ENCODE data around the gene ZSCAN5B. TPM values are rescaled to one million over a fixed set of nuclear protein-coding genes. Genes with fewer than 3 reads are reported as not detected.

The ZSCAN5B gene
- polyA plus RNA-seq, 1 donor from 2014 or later: 0.24 TPM

GRCh38 chr19:56161534-56161933 is 36.0 kb downstream of the ZSCAN5B start:
- no peaks in the 10 kb centered on the region for H4K20me1 ChIP-seq (ENCODE audit: insufficient read depth)
- no peaks in the 10 kb centered on the region for H3F3A ChIP-seq (ENCODE audit: insufficient read depth, low read length, poor library complexity, severe bottlenecking)
- H3K9me2 ChIP-seq (ENCODE audit: insufficient read depth, low read length): no peaks in the 10 kb centered on the region
- TF ChIP-seq EZH2 (IDR thresholded peaks at IDR 0.05; ENCODE audit: borderline replicate concordance, insufficient read depth, low read length, poor library complexity, severe bottlenecking): no peak
- no peak for TF ChIP-seq EP300 (conservative IDR thresholded peaks at IDR 0.05; ENCODE audit: poor library complexity, severe bottlenecking)
- TF ChIP-seq MXI1 (conservative IDR thresholded peaks at IDR 0.05; ENCODE audit: poor library complexity, severe bottlenecking): no peak
- TF ChIP-seq RAD21 (conservative IDR thresholded peaks at IDR 0.05): no peak
- TF ChIP-seq POLR2AphosphoS5 (IDR thresholded peaks at IDR 0.05): no peak
- TF ChIP-seq SMC3 (conservative IDR thresholded peaks at IDR 0.05; ENCODE audit: poor library complexity): no peak
- TF ChIP-seq REST (IDR thresholded peaks at IDR 0.05; ENCODE audit: borderline replicate concordance): no peak
- TF ChIP-seq CTCF (IDR thresholded peaks at IDR 0.05; ENCODE audit: poor library complexity, severe bottlenecking): no peak
- no peak for TF ChIP-seq TAF1 (IDR thresholded peaks at IDR 0.05; ENCODE audit: low read depth)
- H3K4me2 ChIP-seq (ENCODE audit: low read length): no peak overlapping the region
- H3K79me2 ChIP-seq (replicated peaks; ENCODE audit: insufficient read depth, low read length): no peaks in the 10 kb centered on the region
- H3K9ac ChIP-seq (ENCODE audit: low read length): no peak overlapping the region
- H3K9me3 ChIP-seq (ENCODE audit: low read length): no peaks in the 10 kb centered on the region
- no peak overlapping the region for H3K4me3 ChIP-seq (ENCODE audit: low read length)
- no peak overlapping the region for H2AFZ ChIP-seq (ENCODE audit: low read depth, low read length)
- H3K27ac ChIP-seq (ENCODE audit: low read length): no peak overlapping the region
- H3K27me3 ChIP-seq (ENCODE audit: insufficient read depth, low read depth, low read length): no peaks in the 10 kb centered on the region
- no peaks in the 10 kb centered on the region for H3K36me3 ChIP-seq (ENCODE audit: insufficient read depth, low read length)

DNA sequence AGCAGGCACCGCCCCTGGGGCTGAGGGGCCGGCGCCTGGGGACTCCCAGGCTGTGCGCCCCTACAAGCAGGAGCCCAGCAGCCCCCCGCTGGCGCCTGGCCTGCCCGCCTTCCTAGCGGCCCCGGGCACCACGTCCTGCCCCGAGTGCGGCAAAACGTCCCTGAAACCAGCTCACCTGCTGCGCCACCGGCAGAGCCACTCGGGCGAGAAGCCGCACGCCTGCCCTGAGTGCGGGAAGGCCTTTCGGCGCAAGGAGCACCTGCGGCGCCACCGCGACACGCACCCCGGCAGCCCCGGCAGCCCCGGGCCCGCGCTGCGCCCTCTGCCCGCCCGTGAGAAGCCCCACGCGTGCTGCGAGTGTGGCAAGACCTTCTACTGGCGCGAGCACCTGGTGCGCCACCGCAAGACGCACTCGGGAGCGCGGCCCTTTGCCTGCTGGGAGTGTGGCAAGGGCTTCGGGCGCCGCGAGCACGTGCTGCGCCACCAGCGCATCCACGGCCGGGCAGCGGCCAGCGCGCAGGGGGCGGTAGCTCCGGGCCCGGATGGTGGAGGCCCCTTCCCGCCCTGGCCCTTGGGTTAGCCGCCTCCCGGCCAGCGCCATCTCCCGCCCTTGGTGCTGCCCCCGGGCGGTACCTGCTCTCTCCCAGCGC is 37.8 kb downstream of the ZSCAN5B start:
- TF ChIP-seq MXI1 (conservative IDR thresholded peaks at IDR 0.05; ENCODE audit: poor library complexity, severe bottlenecking): no peak
- no peak for TF ChIP-seq RAD21 (conservative IDR thresholded peaks at IDR 0.05)
- TF ChIP-seq REST (IDR thresholded peaks at IDR 0.05; ENCODE audit: borderline replicate concordance): no peak
- TF ChIP-seq POLR2AphosphoS5 (IDR thresholded peaks at IDR 0.05): no peak
- no peak for TF ChIP-seq EP300 (conservative IDR thresholded peaks at IDR 0.05; ENCODE audit: poor library complexity, severe bottlenecking)
- TF ChIP-seq TAF1 (IDR thresholded peaks at IDR 0.05; ENCODE audit: low read depth): no peak
- no peak for TF ChIP-seq EZH2 (IDR thresholded peaks at IDR 0.05; ENCODE audit: borderline replicate concordance, insufficient read depth, low read length, poor library complexity, severe bottlenecking)
- TF ChIP-seq SMC3 (conservative IDR thresholded peaks at IDR 0.05; ENCODE audit: poor library complexity): no peak
- no peak for TF ChIP-seq CTCF (IDR thresholded peaks at IDR 0.05; ENCODE audit: poor library complexity, severe bottlenecking)
- Histone ChIP-seq H3K27ac (ENCODE audit: low read length) (no peak overlapping the region), H2AFZ (ENCODE audit: low read depth, low read length) (no peak overlapping the region), H4K20me1 (ENCODE audit: insufficient read depth) (no peaks in the 10 kb centered on the region), H3K9me3 (ENCODE audit: low read length) (no peaks in the 10 kb centered on the region), H3K27me3 (ENCODE audit: insufficient read depth, low read depth, low read length) (no peaks in the 10 kb centered on the region), H3K36me3 (ENCODE audit: insufficient read depth, low read length) (no peaks in the 10 kb centered on the region), H3K9ac (ENCODE audit: low read length) (no peak overlapping the region), H3K4me3 (ENCODE audit: low read length) (no peak overlapping the region), H3K79me2 (replicated peaks; ENCODE audit: insufficient read depth, low read length) (no peaks in the 10 kb centered on the region), H3F3A (ENCODE audit: insufficient read depth, low read length, poor library complexity, severe bottlenecking) (no peaks in the 10 kb centered on the region), H3K4me2 (ENCODE audit: low read length) (no peak overlapping the region), H3K9me2 (ENCODE audit: insufficient read depth, low read length) (no peaks in the 10 kb centered on the region)
